GM23338 (cell line): ENCODE measurements around the gene ZDHHC18. TPM values are rescaled to one million over a fixed set of nuclear protein-coding genes. Genes with fewer than 3 reads are reported as not detected.
A peak's percentile ranks its signal among the peaks of the same experiment; 100 is the strongest.

Experiments used
- ATAC-seq: fragments of 200-7000 bp; cut with Tn5 transposase; 3 replicates; pipeline ENCODE4 v1.9.1; 2020
- DNase-seq: peaks from one replicate; pipeline ENCODE4 v3.0.0-alpha.2; 2015; ENCODE audit warnings: low spot score
- H2AFZ ChIP-seq: fragments of 200-600 bp; sonication (generic); 2 replicates; pipeline ENCODE4 v1.8.0; 2016; ENCODE audit warnings: antibody characterized with exemption, mild to moderate bottlenecking, moderate library complexity
- H3F3A ChIP-seq: fragments of 200-600 bp; sonication (generic); replicated peaks from 2 replicates; pipeline ENCODE4 v1.8.0; 2017; ENCODE audit warnings: antibody characterized with exemption, mixed run types, low read depth
- H3K27ac ChIP-seq: fragments of 200-600 bp; sonication (generic); 2 replicates; pipeline ENCODE4 v1.6.1; 2016; ENCODE audit warnings: low read depth
- H3K27me3 ChIP-seq: fragments of 200-600 bp; sonication (generic); 2 replicates; pipeline ENCODE4 v1.8.0; 2016; ENCODE audit warnings: mild to moderate bottlenecking, mixed run types, moderate library complexity; ENCODE audit not compliant: insufficient read depth
- H3K36me3 ChIP-seq: fragments of 200-600 bp; sonication (generic); 2 replicates; pipeline ENCODE4 v1.8.0; 2016; ENCODE audit warnings: mild to moderate bottlenecking; ENCODE audit not compliant: insufficient read depth
- H3K4me1 ChIP-seq: fragments of 200-600 bp; sonication (generic); 2 replicates; pipeline ENCODE4 v1.8.0; 2016; ENCODE audit warnings: mild to moderate bottlenecking, moderate library complexity; ENCODE audit not compliant: insufficient read depth
- H3K4me2 ChIP-seq: fragments of 200-600 bp; sonication (generic); 2 replicates; pipeline ENCODE4 v1.7.1; 2017; ENCODE audit warnings: mixed run types
- H3K4me3 ChIP-seq: fragments of 200-600 bp; sonication (generic); 2 replicates; pipeline ENCODE4 v1.6.1; 2016; ENCODE audit warnings: mixed run types
- H3K79me2 ChIP-seq: fragments of 200-600 bp; sonication (generic); replicated peaks from 2 replicates; pipeline ENCODE4 v1.8.0; 2017; ENCODE audit warnings: mild to moderate bottlenecking; ENCODE audit not compliant: insufficient read depth
- H3K9me2 ChIP-seq: fragments of 200-600 bp; sonication (generic); 2 replicates; pipeline ENCODE4 v1.8.0; 2017; ENCODE audit not compliant: insufficient read depth
- H4K20me1 ChIP-seq: fragments of 200-600 bp; sonication (generic); replicated peaks from 2 replicates; pipeline ENCODE4 v1.8.0; 2017; ENCODE audit warnings: mild to moderate bottlenecking; ENCODE audit not compliant: insufficient read depth
- H3K27ac Mint-ChIP-seq: 2 replicates; pipeline ENCODE4 v1.8.0; 2020; ENCODE audit warnings: inconsistent platforms, mild to moderate bottlenecking, moderate library complexity, mixed read lengths
- H3K27me3 Mint-ChIP-seq: 3 replicates; pipeline ENCODE4 v1.8.0; 2022; ENCODE audit warnings: low read depth, mild to moderate bottlenecking, moderate library complexity, mixed read lengths, inconsistent platforms; ENCODE audit not compliant: insufficient read depth, poor library complexity
- H3K36me3 Mint-ChIP-seq: 3 replicates; pipeline ENCODE4 v1.8.0; 2021; ENCODE audit warnings: low read depth, mild to moderate bottlenecking, inconsistent platforms, moderate library complexity, mixed read lengths
- H3K4me1 Mint-ChIP-seq: 3 replicates; pipeline ENCODE4 v1.8.0; 2020; ENCODE audit warnings: mild to moderate bottlenecking, inconsistent platforms, mixed read lengths
- H3K4me3 Mint-ChIP-seq: 3 replicates; pipeline ENCODE4 v1.8.0; 2021; ENCODE audit warnings: moderate library complexity, mild to moderate bottlenecking, inconsistent platforms, mixed read lengths
- H3K9me3 Mint-ChIP-seq: 3 replicates; pipeline ENCODE4 v1.8.0; 2020; ENCODE audit warnings: moderate library complexity, mild to moderate bottlenecking, inconsistent platforms, mixed read lengths
- CTCF ChIP-seq, 2 experiments: fragments of 200-600 bp in 1 of 2; sonication (generic) in 1 of 2; conservative IDR thresholded peaks; 2 replicates each; pipeline versions ENCODE4 v1.5.1 to v1.6.1; 2016 to 2017; ENCODE audit warnings: antibody characterized with exemption in 2 of 2, low read depth in 2 of 2, mild to moderate bottlenecking in 2 of 2, moderate library complexity in 1 of 2
- ETS1 ChIP-seq: IDR thresholded peaks from 2 replicates; pipeline ENCODE4 v1.6.1; 2016; ENCODE audit warnings: antibody characterized with exemption
- EZH2 ChIP-seq: fragments of 200-600 bp; sonication (generic); IDR thresholded peaks from one replicate; pipeline ENCODE4 v1.8.0; 2017; ENCODE audit warnings: antibody characterized with exemption, mild to moderate bottlenecking, low read depth; ENCODE audit not compliant: unreplicated experiment
- EZH2phosphoT487 ChIP-seq: fragments of 200-600 bp; sonication (generic); IDR thresholded peaks from one replicate; pipeline ENCODE4 v1.8.1; 2018; ENCODE audit warnings: antibody characterized with exemption; ENCODE audit not compliant: unreplicated experiment
- JUNB ChIP-seq: IDR thresholded peaks from one replicate; pipeline ENCODE4 v1.6.1; 2016; ENCODE audit warnings: antibody characterized with exemption; ENCODE audit not compliant: unreplicated experiment
- NANOG ChIP-seq: IDR thresholded peaks from 2 replicates; pipeline ENCODE4 v1.6.1; 2016; ENCODE audit warnings: antibody characterized with exemption, borderline replicate concordance
- STAT1 ChIP-seq: IDR thresholded peaks from one replicate; pipeline ENCODE4 v1.6.1; 2016; ENCODE audit warnings: antibody characterized with exemption; ENCODE audit not compliant: unreplicated experiment
- ZNF114 ChIP-seq: fragments of 250-450 bp; sonication (Bioruptor Pico); IDR thresholded peaks from 2 replicates; pipeline ENCODE4 v1.5.0; 2020; ENCODE audit warnings: mild to moderate bottlenecking, moderate library complexity
- ZNF331 ChIP-seq: fragments of 250-450 bp; sonication (Bioruptor Pico); IDR thresholded peaks from 2 replicates; pipeline ENCODE4 v1.5.0; 2020; ENCODE audit warnings: low read depth, mild to moderate bottlenecking, moderate library complexity
- ZNF462 ChIP-seq: fragments of 250-450 bp; sonication (Bioruptor Pico); IDR thresholded peaks from 2 replicates; pipeline ENCODE4 v1.5.0; 2020; ENCODE audit warnings: mild to moderate bottlenecking, moderate library complexity
- polyA plus RNA-seq: library from polyadenylated mRNA; unstranded; fragments of >200 nt; fragmentation: Nextera tagmentation; extraction: Ambion mirVana; gene quantifications from 2 replicates; pipeline ENCODE4 v1.2.1, GENCODE V29; 2016
- total RNA-seq: library from RNA; depleted of rRNA; stranded (reverse); fragments of >200 nt; shearing (Covaris generic); gene quantifications from 2 replicates; pipeline ENCODE4 v1.2.3, GENCODE V29; 2014

Gene ZDHHC18
- total and polyA plus RNA-seq, 2 experiments from 2014 or later, result 6.3 to 26.8 TPM

- Histone ChIP-seq H3K9me2 (no peaks in the 10 kb centered on the region), H3K36me3 (no peaks in the 10 kb centered on the region), H3K4me2 (no peak overlapping the region), H3K27me3 (peaks cover 11% of the 10 kb centered on the region), H3K4me1 (peaks cover 16% of the 10 kb centered on the region), H3K4me3 (no peak overlapping the region), H3K27ac (no peak overlapping the region), H3F3A (peaks cover 17% of the 10 kb centered on the region), H4K20me1 (no peaks in the 10 kb centered on the region), H2AFZ (no peak overlapping the region), H3K79me2 (no peaks in the 10 kb centered on the region)
- no peaks in the 10 kb centered on the region for H3K9me3 Mint-ChIP-seq
- DNase-seq, result peak; percentile 63
- H3K27ac Mint-ChIP-seq, result no peak overlapping the region
- H3K36me3 Mint-ChIP-seq, result no peaks in the 10 kb centered on the region; the same call in 2 of the 3 replicates
- peaks cover 45% of the 10 kb centered on the region for H3K4me1 Mint-ChIP-seq
- peaks cover 25% of the 10 kb centered on the region for H3K27me3 Mint-ChIP-seq
- no peak for ATAC-seq
- TF ChIP-seq ZNF114 (CRISPR knock-in tag) (no peak), CTCF (conservative IDR thresholded peaks at IDR 0.05; ENCODE audit: low read depth in 2 of 2) (peak; percentile 49 to 54)
- H3K4me3 Mint-ChIP-seq, result no peak overlapping the region; the same call in 2 of the 3 replicates
These were observed 34.8 kb downstream of the ZDHHC18 start for GRCh38 chr1:26861286-26861701.

- H3K36me3 ChIP-seq, result no peaks in the 10 kb centered on the region
- Mint-ChIP-seq H3K27ac (no peak overlapping the region), H3K9me3 (no peaks in the 10 kb centered on the region), H3K27me3 (peaks cover 25% of the 10 kb centered on the region), H3K36me3 (no peaks in the 10 kb centered on the region; the same call in 2 of the 3 replicates), H3K4me1 (peaks cover 39% of the 10 kb centered on the region), H3K4me3 (peak overlapping the region; percentile 26; the same call in 1 of the 3 replicates)
- no peak overlapping the region for H3K4me3 ChIP-seq
- H3K79me2 ChIP-seq, result no peaks in the 10 kb centered on the region
- no peaks in the 10 kb centered on the region for H3K9me2 ChIP-seq
- H3K27ac ChIP-seq, result no peak overlapping the region
- DNase-seq (no peak), ATAC-seq (no peak)
- H4K20me1 ChIP-seq, result no peaks in the 10 kb centered on the region
- peaks cover 17% of the 10 kb centered on the region for H3F3A ChIP-seq
- no peak overlapping the region for H3K4me2 ChIP-seq
- peaks cover 11% of the 10 kb centered on the region for H3K27me3 ChIP-seq
- H3K4me1 ChIP-seq, result peaks cover 13% of the 10 kb centered on the region
- no peak overlapping the region for H2AFZ ChIP-seq
- TF ChIP-seq NANOG, result no peak
- no peak for TF ChIP-seq ZNF462 (CRISPR knock-in tag)
- TF ChIP-seq CTCF (conservative IDR thresholded peaks at IDR 0.05; ENCODE audit: low read depth in 2 of 2), result no peak
- no peak for TF ChIP-seq EZH2
- TF ChIP-seq EZH2phosphoT487, result no peak
- TF ChIP-seq JUNB, result no peak
- TF ChIP-seq ZNF331 (CRISPR knock-in tag), result no peak
- TF ChIP-seq ETS1, result no peak
- no peak for TF ChIP-seq STAT1
These were observed 35.4 kb downstream of the ZDHHC18 start for GRCh38 chr1:26861889-26862378.
